CD4-positive, alpha-beta T cell treated with Interleukin-10 for 1 hour (primary cell): ENCODE data around the gene ZNF397.

ENCODE experiments used
- DNase-seq: peaks from one replicate; pipeline ENCODE4 v3.0.0-alpha.2; 2020

Gene ZNF397

DNA sequence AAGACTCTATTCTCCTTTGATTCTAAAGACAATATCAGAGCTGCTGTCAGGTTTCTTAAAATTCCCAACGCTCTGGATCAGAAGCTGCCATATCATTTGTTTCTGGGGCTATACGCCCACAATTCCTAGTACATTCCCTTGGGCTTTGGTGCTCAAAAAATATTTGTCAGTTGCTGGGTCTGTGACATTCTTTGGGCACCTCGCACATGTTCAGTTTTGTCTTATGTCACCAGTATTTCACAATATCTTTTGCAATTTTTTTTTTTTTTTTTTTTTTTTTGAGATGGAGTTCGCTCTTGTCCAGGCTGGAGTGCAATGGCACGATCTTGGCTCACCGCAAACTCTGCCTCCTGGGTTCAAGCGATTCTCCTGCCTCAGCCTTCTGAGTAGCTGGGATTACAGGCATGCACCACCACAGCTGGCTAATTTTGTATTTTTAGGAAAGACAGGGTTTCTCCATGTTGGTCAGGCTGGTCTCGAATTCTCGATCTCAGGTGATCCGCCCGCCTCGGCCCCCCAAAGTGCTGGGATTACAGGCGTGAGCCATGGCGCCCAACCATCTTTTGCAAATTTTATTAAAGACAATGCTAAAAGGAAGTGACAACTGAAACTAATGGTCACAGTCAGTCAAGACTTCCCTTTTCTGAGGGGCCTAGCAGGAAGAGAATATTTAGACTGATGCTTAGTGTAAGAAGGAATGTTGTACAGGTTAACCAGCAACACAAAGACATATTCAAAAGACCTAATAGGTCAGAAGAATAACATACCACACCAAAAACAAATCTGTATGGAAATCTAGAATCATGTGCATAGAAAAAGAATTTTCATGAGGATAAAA, 6.8 kb downstream of the ZNF397 start:
- no peak for DNase-seq

DNA sequence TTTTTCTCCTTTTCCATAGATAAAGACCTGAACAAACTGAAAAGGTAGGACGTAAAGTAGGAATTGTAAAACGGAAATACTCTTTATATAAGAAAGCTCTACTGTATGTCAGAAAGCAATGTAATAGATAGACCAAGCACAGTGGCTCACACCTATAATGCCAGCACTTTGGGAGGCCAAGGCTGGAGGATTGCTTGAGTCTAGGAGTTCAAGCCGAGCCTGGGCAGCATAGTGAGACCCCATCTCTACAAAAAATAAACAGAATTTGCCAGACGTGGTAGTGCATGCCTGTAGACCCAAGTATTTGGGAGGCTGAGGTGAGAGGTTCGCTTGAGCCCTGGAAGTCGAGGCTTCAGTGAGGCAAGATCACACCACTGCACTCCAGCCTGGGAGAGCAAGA, 7.6 kb downstream of the ZNF397 start:
- DNase-seq: no peak

DNA sequence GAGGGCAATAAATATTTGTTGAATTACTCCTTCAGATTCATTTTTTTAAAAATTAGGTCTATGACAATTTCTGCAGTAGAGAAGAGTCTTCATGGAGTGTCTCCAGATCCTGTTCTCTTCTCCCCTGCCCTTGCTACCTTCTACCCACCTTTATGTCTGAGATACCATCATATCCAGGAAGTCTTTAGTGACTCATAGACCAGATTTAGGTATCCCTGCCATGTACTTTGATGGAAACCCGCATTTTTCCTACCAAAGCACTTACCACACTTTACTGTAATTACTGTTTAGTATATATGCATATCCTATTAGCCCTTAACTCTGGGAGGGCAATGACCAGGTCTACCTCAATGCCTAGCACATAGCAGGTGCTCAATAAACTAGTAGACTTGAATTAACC, 11.6 kb downstream of the ZNF397 start:
- no peak for DNase-seq

DNA sequence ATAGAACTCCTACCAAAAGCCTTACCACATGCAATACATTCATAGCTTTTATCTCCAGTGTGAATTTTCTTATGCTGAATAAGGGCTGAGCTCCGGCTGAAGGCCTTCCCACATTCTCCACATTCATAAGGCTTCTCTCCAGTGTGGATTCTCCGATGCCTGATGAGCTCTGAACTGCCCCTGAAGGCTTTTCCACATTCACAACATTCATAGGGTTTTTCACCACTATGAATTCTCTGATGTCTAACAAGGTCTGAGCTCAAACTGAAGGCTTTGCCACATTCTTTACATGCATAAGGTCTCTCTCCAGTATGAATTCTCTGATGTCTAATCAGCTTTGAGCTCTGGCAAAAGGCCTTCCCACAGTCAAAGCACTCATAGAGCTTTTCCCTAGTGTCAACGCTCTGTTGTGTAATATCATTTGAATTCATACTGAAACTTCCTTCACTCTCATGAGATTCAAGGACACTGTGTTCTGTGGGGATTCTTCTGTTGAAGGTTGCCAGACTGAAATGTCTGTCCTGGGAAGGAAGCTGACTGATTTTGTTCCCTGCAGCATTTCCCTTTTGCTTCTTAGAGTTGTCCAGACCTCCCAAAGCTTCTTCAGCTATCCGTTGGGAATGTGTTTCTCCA, 12.9 kb downstream of the ZNF397 start:
- DNase-seq: no peak

DNA sequence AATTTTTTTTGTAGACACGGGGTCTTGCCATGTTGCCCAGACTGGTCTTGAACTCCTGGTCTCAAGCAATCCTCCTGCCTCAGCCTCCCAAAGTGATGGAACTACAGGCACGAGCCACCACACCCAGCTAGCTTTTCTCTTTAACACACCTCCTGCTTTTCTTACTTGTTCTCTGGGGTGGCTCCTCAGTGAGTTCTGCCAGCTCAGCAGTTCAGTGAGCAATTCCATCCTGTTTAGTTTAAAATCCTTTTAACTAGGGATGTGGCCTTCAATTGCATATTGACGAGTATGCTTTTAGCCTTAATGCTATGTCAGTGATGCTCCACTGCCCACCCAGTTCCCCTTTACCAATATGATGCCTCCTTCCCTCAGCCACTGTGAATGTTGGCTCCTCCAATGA, 16.1 kb downstream of the ZNF397 start:
- DNase-seq: no peak

DNA sequence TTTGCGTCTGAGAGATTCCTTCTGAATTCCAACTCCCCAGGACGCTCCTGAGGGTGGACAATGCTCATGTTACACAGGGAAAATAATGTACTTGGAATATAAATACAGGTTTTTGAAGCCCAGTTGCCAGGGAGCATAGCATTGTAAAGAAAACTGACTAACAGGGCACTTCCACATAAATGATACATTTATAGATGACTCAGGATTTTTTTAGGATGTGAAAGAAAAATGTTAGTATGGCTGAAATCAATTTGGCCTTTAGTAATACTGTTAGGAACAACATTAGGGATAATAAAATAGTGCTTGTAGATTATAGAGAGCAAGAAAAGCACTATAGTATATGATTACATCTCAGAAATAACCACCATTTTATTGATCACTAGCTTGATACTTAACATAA, 23.6 kb downstream of the ZNF397 start:
- DNase-seq: no peak

DNA sequence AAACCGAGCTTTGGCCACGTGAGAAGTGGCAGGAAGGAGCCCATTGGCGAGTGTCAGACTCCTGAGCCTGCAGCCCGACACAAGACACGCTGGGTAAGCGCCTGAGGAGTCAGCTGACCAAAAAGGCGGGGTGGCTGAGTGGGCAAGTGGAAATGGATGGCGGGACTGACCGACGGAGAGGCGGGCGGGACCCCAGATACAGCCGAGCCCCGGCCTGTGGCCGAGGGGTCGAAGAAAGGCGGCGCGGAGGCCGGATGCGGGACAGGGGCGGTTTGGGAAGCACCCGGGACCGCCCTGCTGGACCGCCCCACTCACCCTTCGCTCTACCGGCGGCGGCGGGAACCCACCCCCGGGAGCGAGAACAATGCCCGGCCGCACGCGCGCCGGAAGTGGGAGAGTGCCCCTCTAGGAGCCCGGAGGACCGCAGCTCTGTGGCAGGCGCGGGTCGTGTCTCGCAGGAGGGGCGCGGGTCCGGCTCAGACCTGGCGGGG, 26.4 kb downstream of the ZNF397 start:
- DNase-seq: peak; percentile 80

DNA sequence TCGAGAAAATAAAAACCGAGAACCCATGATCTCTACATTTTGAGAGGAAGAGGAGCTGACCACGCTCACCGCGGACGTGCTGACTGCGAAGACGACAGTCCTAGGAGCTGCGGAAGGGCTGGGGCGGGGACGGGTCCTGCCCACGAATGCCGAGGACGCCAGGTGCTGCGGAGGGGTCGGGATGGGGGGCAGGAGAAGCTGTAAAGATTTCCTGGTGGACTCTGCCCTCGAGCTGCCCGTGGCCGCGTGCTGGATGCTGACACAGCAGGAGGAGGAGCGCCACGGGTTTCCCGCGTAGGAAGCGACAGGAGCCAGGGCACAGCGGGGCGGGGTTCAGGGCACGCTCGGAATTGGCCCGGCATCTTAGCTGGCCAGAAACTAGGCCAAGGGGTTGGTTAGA, 27.0 kb downstream of the ZNF397 start:
- DNase-seq: peak; percentile 19

DNA sequence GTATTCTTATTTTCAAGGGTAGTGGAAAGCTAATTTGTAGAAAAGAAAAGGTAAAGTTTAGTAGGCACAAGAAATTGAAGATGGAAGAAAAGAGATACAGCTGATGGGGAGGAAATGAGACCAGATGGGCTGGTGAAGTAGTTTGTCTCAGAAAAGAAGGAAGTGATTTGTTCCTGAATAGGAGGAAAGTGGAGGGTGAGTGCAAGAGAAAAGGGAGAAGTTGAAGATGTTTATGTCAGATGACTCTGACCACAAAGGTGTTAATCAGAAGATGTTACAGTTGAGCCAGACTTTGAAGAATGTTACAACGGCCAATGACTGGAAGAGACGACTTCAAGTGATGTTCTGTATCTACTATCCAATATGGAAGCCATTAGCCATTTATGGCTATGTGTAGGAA, 28.0 kb downstream of the ZNF397 start:
- DNase-seq: no peak

DNA sequence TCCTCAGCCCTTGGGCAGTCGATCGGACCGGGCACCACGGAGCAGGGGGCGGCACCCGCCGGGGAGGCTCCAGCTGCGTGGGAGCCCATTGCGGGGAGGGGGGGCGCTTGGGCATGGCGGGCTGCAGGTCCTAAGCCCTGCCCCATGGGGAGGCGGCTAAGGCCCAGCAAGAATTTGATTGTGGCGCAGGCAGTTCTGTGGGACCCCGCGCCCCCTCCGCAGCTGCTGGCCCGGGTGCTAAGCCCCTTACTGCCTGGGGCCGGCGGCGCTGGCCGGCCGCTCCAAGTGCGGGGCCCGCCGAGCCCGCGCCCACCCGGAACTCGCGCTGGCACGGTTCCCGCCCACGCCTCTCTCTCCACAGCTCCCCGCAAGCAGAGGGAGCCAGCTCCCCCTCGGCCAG, 30.8 kb downstream of the ZNF397 start:
- no peak for DNase-seq

DNA sequence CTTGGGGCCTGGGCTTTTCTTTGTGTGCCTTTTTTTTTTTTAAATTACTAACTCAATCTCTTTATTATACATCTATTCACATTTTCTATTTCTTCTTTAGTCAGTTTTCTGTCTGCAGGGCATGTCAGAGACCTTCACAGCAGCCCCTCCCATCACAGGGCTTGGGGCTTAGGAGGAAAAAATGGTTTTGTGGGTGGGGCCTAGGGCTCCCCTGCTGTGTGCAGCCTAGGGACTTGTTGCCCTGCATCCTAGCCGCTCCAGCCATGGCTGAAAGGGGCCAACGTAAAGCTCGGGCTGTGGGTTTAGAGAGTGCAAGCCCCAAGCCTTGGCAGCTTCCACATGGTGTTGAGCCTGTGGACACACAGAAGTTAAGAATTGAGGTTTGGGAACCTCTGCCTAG, 35.4 kb downstream of the ZNF397 start:
- no peak for DNase-seq

DNA sequence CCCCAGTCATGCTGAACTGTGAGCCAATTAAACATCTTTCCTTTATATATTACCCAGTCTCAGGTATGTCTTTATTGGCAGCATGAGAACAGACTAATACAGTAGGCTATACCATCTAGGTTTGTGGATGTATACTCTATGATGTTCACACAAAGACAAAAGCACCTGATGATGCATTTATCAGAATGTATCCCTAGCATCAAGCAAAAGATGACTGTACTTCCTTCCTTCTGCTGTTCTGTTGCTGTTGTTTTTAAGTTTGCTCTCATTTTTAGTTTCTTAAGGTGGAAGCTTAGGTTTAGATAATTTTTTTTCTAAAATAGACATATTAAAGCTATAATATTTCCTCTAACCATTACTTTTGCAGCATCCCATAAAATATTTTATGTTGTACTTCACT, 36.8 kb downstream of the ZNF397 start:
- no peak for DNase-seq

DNA sequence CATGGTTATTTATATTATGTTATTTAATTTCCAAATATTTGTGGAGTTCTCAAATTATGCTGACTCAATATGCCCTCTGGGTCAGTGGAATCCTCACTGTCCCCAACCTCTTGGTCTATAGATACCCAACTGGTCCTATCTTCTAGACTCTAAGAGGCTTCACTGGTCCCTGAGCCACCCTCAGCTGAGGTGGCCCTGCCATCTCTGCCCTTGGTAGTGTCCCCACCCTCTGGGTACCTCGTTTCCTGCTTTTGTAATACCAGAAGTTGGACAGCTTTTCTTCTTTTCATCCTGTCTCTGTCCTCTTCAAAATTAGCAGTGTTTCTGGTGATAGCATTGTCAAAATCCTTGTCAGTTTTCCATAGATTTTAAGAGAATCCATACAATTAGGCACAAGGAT, 37.3 kb downstream of the ZNF397 start:
- DNase-seq: no peak

DNA sequence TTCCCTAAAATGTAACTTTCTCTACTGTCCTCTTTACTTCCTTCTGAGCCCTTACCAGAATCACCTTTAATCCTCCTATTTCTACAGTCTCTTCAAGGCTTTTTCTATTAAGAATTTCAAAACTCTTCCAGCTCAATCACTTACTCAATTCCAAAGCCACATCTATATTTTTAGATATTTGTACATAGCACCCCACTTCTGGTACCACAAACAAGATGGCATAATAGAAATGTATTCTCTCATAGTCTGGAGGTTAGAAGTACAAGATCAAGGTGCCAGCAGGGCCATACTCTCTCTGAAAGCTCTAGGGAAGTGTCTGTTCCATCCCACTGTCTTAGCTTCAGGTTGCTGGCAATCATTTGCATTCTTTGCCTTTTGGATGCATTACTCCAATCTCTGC, 38.1 kb downstream of the ZNF397 start:
- DNase-seq: no peak

DNA sequence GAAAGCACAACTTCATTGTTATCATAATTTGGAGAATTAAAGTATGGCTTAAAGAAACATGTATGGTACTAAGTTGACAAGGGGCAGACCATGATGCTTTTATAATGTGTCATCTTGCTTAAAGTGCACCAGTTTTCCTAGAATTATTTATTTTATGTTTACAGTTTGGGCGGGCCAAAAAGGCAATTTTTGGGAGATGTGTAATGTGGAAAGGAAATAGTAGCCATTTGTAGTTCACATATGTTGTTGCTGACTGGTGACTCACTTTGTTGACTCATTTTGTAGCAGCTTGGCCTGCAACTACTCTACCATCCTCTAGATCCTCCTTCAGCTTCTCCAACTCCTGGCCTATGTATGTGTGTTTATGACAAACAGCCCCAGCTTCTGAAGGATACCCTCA, 41.5 kb downstream of the ZNF397 start:
- no peak for DNase-seq

DNA sequence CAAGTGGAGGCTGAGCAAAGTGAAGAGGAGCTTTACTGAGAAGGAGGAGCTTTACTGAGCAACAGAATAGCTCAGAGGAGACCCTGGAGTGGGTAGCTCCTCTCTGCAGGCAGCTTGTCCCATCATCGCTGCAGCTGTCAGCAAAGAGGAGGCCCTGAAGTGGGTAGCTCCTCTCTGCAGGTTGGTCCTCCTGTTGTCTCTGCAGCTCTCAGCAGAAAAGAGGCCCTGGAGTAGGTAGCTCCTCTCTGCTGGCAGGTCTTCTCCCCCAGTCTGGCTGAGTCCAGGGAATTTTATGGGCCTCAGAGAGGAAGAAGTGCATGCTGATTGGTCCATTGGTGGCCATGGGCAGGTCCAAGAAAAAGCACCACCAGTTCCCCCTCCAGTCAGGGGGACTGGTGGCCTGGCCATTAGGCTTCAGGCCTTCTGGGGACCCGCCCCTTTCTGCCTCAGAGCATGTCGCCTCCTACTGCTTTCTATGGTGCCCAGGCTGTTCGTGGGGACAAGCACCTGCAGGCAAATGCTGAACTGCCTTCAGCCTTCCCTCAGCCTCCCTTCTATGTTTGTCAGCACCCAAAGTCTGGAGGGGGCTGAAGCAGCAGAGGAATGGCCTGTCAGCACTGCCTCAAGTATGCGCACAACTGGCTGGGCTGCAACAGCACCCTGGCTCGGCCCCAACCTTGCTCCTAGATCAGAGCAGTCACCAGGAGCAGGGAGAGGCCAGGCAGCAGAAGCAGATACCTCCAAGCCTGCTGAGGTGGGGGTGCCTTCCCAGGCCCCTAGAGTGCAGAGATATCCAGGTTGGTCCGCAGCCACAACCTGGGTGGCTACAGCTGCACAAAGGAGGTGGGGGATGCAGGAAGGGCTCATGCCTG, 43.3 kb downstream of the ZNF397 start:
- no peak for DNase-seq

DNA sequence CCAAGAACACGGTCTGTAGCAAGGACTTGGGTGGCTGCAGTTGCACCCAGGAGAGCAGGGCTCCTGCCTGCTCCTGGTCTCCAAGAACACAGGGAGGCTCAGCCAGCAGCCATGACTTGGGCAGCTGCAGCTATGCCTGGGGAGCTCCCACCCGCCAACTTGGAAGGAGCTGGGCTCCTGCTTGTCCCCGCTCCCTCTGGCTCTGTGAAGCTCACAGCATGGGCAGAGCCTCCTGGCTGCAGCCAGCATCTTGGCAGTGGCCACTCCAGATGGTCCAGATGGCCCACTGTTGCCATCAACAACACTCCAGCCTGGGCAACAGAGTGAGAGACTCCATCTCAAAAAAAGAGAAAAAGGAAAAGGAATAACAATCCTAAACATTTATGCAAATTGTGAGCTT, 44.0 kb downstream of the ZNF397 start:
- DNase-seq: no peak

DNA sequence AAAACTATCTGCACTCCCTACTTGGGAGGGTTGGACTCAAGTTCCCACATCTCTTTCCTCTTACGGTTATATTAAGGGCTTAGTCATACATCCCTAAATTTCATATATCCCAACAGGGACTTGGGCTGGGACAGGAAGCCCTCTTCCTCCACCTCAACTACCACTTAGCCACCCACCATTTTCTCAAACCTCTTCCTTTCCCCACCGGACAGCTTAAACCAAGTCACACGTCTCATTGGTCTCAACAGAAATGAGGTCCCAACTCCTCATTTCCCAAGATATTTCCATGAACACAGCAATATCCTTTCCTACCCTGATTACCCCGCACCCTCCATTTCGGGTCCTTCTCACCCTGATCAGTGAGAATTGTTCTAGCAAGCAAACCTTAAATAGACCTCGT, 48.5 kb downstream of the ZNF397 start:
- DNase-seq: no peak

DNA sequence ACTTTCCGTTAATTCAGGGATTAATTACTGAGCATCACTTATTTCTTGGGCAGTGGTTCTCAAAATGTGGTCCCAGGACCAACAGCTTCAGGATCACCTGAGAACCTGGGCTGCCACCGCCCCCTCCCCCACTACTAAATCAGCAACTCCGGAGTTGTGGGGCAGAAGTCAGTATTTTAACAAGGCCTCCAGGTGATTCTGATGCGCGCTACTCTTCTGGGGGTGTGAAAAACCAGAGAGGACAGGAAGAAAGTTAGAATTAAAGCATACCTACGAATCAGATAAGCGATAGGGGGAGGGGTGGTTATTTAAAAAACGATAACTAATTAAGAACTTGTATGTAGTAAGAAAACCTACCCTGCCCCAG, 48.9 kb downstream of the ZNF397 start:
- no peak for DNase-seq

DNA sequence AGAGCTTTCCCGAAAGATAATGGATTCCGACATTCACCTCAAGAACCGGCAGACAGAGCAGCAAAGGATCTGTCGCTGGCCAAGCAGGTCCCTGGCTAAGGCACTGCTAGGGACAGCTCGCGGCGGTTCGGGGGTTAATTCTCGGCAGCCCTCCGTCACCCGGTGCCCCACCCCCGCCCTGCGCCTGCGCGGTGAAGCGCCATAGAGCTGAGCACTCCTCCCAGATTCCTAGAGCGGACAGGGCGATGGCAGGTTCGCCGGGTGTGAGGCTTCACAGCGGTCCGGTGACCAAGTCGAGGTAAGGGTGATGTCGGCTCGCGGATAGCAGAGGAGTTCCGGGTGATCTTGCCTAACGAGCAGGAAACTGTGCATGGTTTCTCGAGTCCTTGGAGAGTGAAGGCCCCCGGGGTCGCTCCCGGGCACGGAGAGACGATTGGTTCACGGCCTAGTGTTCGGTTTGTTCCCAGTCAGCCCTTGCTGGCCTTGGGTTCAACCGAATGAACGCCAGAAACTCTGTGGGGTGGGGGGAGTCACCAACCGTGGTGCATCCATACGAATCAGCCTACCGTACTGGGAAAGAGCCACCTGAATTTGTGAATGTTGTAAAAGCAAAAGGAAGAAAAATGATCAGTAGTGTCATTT, 49.4 kb downstream of the ZNF397 start, which contains the start of gene ZSCAN30:
TSS of gene ZSCAN30 (minus strand) at position 136 of the 642 bp plus-strand sequence. CDS start 25,877 bp downstream, outside the sequence.
- DNase-seq: peak; percentile 98

DNA sequence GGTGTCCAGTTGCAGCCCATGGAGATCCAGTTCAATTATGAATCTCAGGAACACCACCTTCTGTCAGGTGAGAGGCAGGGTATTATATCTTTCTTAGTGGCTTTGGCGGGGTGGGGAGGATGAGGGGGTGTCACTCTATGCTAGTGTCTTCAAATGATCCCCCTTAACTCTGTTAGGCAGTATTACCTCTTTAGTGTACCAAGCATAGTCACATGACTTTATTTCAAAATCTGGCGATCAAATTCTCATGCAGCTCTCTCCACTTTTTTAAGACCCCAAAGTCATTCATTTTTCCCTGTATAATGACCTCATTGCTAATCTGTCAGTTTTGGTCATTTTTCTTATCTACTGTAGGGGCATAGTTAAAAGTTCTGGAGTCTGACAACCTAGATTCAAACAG, 50.3 kb downstream of the ZNF397 start:
- no peak for DNase-seq

DNA sequence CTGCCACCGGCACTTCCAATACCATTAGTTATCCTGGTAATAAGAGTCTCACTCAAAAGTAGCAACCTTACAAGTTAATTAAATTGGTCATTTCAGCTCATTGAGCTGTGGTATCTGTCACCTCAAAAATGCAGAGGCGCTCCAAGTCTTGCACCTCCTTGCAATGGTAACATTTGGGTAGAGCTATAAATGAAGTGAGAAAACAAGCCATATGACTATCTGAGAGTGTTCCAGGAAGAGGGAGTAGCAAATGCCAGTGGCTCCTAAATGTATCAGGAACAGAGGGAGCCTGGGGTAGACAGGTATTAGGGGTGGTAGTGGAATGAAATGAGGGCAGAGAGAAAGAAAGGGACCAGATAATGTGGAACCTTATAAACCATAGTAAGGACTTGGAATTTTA, 55.2 kb downstream of the ZNF397 start:
- no peak for DNase-seq

DNA sequence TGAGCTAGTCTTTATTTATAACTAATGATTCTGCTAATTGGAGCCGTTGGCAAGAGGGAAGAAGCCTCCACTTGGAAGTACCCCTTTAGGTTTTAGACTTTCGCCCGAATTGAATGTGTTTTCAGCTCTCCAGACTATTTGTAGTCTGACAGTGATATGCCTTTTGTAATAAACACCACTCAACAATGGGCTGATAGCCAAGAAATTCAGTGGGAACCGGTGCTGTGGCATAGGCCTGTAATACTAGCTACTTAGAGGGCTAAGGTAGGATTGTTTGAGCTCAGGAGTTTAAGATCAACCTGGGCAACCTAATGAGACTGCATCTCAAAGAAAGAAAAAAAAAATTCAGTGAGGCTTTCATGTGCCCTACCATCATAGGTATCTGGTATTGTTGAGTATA, 62.8 kb downstream of the ZNF397 start:
- DNase-seq: no peak
